ENCODE data around the gene SNRPA.

DNA sequence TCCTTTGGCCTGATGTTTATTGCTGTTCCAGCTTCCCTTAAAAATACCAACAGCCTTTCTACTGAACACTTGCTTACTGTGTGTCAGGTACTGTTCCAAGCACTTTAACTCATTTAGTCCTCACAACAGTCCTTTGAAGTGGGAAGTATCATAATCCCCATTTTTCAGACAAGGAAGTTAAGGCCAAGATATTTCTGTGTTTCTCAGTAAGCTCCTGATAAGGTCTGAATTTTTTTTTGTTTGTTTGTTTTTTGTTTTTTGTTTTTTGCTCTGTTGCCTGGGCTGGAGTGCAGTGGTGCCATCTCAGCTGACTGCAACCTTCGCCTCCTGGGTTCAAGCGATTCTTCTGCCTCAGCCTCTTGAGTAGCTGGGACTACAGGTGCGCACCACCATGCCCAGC, 7.5 kb downstream of the SNRPA start:
- TF ChIP-seq, protein P1, sequence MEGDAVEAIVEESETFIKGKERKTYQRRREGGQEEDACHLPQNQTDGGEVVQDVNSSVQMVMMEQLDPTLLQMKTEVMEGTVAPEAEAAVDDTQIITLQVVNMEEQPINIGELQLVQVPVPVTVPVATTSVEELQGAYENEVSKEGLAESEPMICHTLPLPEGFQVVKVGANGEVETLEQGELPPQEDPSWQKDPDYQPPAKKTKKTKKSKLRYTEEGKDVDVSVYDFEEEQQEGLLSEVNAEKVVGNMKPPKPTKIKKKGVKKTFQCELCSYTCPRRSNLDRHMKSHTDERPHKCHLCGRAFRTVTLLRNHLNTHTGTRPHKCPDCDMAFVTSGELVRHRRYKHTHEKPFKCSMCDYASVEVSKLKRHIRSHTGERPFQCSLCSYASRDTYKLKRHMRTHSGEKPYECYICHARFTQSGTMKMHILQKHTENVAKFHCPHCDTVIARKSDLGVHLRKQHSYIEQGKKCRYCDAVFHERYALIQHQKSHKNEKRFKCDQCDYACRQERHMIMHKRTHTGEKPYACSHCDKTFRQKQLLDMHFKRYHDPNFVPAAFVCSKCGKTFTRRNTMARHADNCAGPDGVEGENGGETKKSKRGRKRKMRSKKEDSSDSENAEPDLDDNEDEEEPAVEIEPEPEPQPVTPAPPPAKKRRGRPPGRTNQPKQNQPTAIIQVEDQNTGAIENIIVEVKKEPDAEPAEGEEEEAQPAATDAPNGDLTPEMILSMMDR (IDR thresholded peaks at IDR 0.05) = no peak
- TF ChIP-seq EZH2 (IDR thresholded peaks at IDR 0.05; ENCODE audit: borderline replicate concordance, insufficient read depth, low read depth, low read length, poor library complexity, severe bottlenecking) = no peak

All from B cell (primary cell).